SK-N-DZ (cell line): ENCODE measurements around the gene MCM5.
"Not testable (repeated sequence)": the region's sequence is repeated elsewhere in the genome, so short reads cannot be mapped to it uniquely, and the experiment has no call there.

ENCODE experiments used
- DNase-seq: peaks from one replicate; pipeline ENCODE4 v3.0.0-alpha.2; 2015; ENCODE audit warnings: low spot score

Gene MCM5

GRCh38 chr22:35431483-35432227, 31.7 kb downstream of the MCM5 start:
- DNase-seq: no peak

DNA sequence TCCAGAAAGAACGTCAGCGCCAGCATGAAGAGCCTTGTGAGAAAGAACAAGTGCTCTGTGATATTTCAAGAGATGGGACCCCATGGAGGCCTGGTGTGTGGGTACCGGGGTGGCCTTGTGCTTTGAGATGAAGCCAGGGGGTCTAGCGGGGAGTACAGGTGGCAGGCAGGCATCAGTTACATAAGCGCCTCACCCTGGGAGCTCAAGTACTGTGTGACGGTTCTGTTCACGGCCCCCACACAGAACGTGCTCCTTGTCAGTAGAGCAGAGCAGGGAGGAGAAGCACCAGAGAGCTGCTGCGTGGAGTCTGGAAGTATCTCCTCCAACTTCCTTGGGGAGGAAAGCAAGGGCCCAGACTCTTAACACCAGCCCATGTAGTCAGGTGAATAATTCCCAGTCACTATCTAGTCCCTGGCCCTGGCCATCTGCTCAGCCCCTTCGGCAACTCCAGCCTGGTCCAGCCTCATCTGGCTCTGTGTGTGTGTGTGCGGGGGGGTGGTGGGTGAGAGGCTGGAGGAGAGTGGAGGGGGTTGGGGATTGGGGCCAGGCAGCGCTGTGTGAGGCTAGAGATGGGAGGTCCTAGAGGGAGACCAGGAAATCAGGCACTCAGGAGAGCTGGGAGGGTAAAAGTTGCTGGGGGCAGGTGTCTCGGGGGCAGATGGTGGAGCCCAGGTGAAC, 32.4 kb downstream of the MCM5 start:
- no peak for DNase-seq

DNA sequence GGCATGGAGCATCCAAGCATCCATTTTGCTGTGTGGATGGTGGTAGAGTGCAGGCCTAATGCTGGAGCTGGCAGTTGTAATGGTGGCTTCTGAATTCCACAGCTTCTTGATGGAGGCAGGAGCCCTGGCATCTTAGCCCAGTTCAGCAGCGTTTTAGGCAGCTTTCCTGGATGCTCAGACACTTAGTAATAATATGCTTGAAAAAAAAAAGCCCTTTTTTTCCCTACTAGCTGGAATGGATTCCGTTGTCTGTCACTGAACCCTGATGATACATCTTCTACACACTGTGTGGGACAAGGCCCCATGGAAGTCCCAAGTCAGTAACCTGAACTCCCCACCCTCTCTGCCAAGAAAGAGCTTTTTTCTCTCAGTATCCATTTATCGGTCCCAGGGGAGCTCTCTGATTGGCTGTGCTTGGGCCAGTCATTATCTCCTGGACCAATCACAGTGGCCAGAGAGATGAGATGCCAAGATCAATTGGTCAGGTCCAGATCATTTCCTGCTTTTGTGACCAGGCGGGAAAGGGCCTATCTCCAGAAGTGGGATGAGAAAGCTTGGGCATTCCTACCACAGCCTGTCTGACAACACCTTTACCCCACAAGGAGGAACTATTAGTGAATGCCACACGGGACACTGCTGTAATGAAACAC, 34.2 kb downstream of the MCM5 start:
- DNase-seq: no peak

GRCh38 chr22:35435201-35435740, 35.3 kb downstream of the MCM5 start:
- DNase-seq: no peak

DNA sequence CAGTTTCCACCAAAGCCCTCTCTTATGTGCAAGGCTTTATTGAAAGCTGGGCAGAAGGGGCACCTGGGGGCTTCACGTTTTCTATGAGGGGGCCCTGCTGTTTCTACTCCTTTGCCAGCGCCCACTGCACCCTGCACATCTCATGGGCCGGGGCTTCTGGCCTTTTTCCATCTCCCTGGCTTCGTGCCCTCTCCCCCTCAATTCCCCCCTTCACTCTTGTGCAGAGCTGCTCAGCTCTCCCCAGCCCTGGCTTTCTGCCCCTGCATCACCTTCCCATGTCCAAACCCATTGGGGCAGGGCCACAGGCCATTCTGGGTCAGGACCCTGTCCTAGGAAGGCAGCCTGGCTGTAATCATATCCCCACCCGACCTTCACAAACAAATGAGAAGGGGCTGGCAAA, 36.5 kb downstream of the MCM5 start:
- DNase-seq: no peak

DNA sequence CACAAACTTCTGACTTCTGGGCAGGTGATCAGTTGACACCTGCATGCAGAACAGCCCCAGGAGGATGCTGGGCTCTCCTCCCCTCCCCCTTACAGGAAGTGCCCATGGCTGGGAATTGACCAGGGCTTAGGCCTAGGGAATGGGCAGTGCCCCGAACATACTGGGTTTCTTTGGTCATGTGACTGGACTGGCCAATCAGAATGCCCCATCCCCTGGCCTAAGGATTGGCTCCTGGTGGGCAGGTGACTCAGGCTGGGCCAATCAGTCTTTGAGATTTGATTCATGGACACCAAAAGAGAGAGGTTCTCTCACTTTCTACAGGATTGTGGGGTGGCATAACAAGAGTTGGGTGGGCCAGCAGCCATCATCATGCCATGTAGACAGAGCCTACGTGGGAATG, 37.1 kb downstream of the MCM5 start:
- DNase-seq: no peak

- DNase-seq: not testable (repeated sequence)
Observed at GRCh38 chr22:35438673-35439364, 38.9 kb downstream of the MCM5 start.

DNA sequence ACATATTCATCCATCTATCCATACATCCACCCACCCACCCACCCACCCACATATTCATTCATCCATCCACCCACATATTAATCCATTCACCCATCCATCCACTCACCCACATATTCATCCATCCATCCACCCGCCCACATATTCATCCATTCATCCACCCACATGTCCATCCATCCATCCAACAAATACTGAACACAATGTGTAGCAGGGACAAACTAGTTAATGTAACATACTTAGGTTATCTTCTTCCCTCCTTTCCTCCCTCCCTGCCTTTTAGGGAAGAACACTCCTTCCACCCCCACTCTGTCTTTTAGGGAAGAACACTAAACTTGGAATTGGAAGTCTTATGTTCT, 39.4 kb downstream of the MCM5 start:
- no peak for DNase-seq

DNA sequence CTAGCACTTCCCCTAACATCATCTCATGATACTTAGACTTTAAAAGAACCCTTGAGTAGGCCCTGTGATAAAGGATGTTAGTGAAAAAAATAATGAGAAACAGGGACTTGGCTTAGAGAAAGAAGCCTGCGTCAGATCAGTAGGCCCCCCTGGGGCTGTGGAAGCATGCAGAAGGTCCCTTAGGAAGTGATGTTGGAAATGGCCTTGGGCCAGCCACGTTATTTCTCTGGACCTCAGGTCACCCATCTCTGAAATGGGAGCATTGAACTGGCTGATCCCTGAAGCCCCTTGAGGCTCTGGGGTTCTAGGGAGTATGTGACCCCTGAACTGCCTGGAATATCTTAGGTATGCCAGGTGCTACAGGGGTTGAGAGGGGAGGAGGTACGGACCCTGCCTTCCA, 40.2 kb downstream of the MCM5 start:
- DNase-seq: no peak

DNA sequence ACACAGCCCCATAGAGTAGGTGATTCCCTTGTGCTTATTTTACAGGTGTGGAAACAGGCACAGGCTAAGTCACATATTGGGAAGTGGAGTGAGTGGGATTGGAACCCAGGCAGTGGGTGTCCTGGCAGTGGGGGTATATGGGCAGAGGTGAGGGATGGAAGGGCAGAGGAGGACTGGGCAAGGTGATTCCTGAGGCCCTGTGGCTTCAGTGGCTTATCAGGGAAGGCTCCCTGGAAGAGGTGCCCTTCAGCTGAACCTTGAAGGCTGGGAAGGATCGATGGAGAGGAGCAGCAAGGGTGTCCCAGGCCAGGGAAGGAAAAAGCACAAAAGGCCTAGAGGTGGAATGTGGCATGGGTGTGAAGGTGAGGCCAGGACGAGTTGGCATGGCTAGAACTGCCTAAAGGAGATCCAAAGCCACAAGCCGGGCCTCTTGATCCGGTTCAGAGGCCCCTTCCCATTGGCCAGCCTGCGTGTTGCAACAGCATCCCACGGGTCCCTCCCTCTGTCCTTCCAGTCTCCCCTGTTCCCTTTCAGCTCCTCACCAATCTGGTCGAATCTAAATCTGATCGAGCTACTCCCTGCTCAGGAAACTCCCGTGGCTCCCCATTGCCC, 41.7 kb downstream of the MCM5 start:
- no peak for DNase-seq

DNA sequence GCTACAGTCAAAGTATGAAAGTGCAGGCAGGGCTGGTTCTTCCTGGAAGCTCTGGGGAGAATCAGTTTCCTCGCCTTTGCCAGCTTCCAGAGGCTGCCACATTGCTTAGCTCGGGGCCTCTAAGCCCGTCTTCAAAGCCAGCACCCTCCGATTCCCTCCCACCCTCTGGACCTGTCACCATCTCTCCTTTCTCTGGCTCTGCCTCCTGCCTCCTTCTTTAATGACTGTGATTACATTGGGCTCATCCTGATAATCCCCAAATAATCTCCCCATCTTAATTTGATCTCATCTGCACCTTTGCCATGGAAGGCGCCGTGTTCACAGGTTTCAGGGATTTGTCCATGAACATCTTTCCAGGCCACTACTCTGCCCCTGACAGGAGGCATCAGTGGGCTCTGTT, 42.5 kb downstream of the MCM5 start:
- no peak for DNase-seq

GRCh38 chr22:35443338-35443737, 43.4 kb downstream of the MCM5 start:
- DNase-seq: no peak

DNA sequence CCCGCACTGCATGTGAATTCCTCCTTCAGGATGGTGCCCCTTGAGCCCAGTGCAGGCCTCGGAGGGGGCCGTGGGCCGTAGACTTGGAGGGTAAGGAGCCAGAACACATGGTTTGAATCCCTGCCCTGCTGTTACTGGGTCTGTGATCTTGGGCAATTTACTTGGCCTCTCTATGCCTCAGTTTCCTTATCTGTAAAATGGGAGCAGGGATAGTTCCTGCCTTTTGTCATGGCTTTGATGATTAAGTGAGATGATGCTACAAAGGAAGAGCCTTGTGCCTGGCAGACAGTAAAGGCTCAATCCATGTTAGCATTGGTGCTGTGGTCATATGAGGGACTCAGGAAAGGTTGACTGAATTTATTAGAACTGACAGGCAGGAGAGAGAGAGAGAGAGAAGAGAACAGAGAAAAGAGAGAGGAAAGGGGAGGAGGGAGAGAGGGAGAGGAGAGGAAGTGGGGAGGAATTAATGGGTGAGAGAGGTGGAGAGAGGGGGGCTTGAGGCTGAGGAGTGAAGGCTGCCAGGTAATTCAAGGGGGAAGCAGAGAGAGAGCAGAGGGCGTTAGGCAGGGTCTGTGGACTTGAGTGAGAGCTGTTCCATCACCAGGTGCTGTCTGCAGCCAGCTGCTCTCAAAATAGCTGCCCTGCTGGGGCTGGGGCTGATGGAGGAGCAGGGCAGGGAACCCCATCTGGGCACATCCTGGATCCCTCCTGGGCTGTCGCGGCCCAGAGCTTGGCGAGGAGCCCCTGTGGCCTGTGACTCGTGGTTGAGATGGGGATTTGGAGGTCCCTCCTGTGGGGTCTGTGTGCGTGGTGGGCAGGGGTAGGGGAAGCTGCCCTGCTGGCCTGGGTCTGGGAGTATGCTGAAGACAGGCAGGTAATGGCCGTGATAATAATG, 44.1 kb downstream of the MCM5 start:
- no peak for DNase-seq

GRCh38 chr22:35444685-35445399, 44.9 kb downstream of the MCM5 start:
- DNase-seq: no peak

DNA sequence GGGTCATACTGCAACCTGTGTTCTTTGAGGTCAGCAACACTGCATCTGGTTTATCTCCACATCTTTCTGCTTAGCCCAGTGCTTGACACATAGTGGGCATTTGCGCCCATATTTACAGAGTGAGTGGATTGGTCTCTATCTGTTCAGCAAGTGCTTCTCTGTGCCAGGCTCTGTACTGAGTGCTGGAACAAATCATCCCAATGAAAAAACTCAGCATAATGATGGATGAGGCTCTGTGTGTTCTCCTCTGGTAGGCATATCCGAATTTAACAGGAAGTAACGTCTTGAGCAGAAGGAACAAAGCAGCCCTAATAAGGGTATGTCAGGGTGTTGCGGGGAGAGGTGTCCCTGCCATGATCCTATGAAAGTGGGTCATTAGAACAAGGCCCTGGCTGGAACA, 46.0 kb downstream of the MCM5 start:
- DNase-seq: peak; percentile 43

DNA sequence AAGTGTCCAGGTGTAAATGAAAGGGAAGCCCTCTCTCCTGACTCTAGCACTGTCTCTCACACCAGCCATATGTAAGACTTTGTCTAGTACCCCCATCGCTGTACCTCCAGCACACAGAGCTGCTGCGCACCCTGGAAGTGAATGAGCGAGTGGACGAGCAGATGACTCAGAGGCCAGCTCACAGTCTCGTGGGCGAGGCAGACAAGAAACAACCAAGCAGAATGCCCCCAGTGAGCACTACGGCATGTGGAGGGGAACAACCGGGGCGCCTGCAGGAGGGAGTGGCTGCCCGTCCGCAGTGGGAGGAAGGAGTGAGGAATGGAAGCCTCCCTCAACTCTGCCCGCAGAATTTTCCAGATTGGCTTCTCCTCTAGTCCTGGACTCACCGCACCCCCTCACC, 46.4 kb downstream of the MCM5 start:
- no peak for DNase-seq

- no peak for DNase-seq
Observed at GRCh38 chr22:35448523-35448922, 48.6 kb downstream of the MCM5 start.

DNA sequence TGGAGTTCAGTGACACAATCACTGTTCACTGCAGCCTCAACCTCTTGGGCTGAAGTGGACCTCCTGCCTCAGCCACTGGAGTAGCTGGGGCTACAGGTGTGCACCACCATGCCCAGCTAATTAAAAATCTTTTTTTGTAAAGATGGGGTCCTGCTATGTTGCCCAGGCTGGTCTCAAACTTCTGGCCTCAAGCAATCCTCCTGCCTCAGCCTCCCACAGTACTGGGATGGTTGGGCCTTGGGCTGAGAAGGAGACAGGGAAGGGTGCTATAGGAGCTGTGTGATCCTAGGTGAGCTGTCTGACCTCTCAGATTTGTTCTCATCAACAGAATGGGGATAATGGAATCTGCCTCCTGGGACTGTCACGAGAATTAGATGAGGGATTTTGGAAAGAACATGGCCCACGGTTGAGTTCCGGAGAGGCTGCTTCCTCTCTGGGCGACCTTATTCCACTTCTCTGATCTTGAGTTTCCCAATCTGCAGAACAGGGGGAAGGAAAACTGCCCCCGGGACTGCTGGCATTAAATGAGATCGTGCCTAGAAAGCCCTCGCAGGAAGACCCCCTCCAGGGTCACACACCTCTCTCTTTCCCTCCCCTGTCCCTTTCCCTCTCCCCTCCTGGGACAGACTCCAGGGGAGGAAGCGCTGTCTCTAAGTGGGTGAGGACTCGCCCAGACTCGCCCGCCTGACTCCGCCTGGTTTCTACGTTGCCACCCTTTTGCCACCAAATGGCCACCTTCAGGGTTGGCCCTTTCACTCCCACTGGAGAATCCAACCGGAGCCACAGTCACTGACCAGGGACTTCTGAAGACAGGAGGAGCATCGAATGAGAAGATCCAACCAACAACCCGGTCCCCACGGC, 50.1 kb downstream of the MCM5 start:
- DNase-seq: no peak
